BLaER1 treated with 17β-estradiol and CSF1 and Interleukin-3, amounts not matched to agents 10 nM and 100 nM (cell line): ENCODE measurements around the gene HACL1.

Experiments used
- H3K27ac ChIP-seq, 11 experiments: shearing (Covaris generic); formaldehyde crosslinking; 2 replicates each; pipeline ENCODE4 v1.8.1; 2022
- H3K27me3 ChIP-seq, 11 experiments: shearing (Covaris generic); formaldehyde crosslinking; 2 replicates each; pipeline ENCODE4 v1.8.1; 2022
- H3K36me3 ChIP-seq, 11 experiments: shearing (Covaris generic); formaldehyde crosslinking; 2 replicates each; pipeline ENCODE4 v1.8.1; 2022
- H3K4me1 ChIP-seq, 10 experiments: shearing (Covaris generic); formaldehyde crosslinking; 2 replicates each; pipeline ENCODE4 v1.8.1; 2022
- H3K4me2 ChIP-seq, 11 experiments: shearing (Covaris generic); formaldehyde crosslinking; 2 replicates each; pipeline ENCODE4 v1.8.1; 2022
- H3K4me3 ChIP-seq, 10 experiments: shearing (Covaris generic); formaldehyde crosslinking; 2 replicates each; pipeline ENCODE4 v1.8.1; 2022
- H3K9ac ChIP-seq, 11 experiments: shearing (Covaris generic); formaldehyde crosslinking; 2 replicates each; pipeline ENCODE4 v1.8.1; 2022
- H3K9me3 ChIP-seq, 11 experiments: shearing (Covaris generic); formaldehyde crosslinking; replicated peaks in 1 of 11; 2 replicates each; pipeline ENCODE4 v1.8.1; 2022
- H4K20me1 ChIP-seq, 11 experiments: shearing (Covaris generic); formaldehyde crosslinking; 2 replicates each; pipeline ENCODE4 v1.8.1; 2022
- Cebpa-rat ChIP-seq, 11 experiments: shearing (Covaris generic); IDR thresholded peaks; 2 replicates each; pipeline ENCODE4 v1.8.1; 2022

HACL1 gene

DNA sequence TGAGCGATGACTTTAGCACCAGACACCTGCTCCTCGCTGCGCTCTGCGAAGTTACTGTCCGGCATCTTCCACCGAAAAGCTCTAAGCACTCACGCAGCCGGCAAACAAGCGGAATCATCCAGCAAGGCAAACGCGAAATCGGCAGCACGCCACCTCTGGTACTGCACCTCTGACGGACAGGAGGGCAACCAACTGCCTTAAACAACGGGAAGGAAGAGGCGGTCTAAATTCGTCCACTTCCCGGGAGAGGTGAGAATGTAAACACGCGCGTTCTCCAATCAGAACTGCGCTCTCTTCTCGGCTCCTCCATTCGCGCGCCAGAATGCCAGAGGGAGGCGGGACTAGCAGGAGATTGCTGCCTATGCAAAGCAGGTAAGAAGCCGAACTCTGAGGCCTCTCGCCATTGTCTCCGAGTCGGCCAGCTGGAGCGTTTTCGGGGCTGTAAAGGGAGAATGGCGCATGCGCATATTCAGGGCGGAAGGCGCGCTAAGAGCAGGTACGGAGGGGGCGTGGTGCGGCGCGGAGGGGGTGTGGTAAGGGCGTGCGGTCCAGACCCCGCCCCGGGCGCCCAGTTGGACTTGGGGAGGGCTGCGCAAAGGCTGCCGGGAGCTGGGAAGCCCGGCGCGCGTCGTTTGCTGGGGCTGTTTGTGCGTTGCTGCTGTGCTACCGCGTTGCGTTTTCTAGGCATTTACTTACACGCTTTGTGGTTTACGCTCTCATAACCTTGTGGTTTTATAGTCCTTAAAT lies at the start of gene HACL1, which contains the start of gene BTD:
Gene HACL1 (minus strand): TSS at position 171 of the 747 bp plus-strand sequence. CDS start 106 bp downstream, at position 65.
Gene BTD (plus strand): TSS at position 347 of the 747 bp plus-strand sequence. CDS start 33,695 bp downstream, outside the sequence.
- Histone ChIP-seq H3K9me3 (peaks cover 0 to 23% (median 20%) of the 10 kb centered on the region in 11 experiments; a peak in 19 of 22 replicates), H3K4me2 (peak within 1 kb of the TSS; percentile 84 to 98 (median 93)), H3K4me1 (peaks cover 13 to 30% (median 19%) of the 10 kb centered on the region in 10 experiments), H4K20me1 (peaks cover 0 to 12% (median 0%) of the 10 kb centered on the region in 11 experiments; a peak in 3 of 22 replicates), H3K9ac (peak within 1 kb of the TSS; percentile 81 to 89 (median 84)), H3K36me3 (peaks cover 24 to 38% (median 32%) of the 10 kb centered on the region in 11 experiments), H3K4me3 (peak within 1 kb of the TSS; percentile 76 to 93 (median 82)), H3K27me3 (no peaks in the 10 kb centered on the region), H3K27ac (peak within 1 kb of the TSS; percentile 63 to 87 (median 82))
- no peak for TF ChIP-seq Cebpa-rat (IDR thresholded peaks at IDR 0.05)

DNA sequence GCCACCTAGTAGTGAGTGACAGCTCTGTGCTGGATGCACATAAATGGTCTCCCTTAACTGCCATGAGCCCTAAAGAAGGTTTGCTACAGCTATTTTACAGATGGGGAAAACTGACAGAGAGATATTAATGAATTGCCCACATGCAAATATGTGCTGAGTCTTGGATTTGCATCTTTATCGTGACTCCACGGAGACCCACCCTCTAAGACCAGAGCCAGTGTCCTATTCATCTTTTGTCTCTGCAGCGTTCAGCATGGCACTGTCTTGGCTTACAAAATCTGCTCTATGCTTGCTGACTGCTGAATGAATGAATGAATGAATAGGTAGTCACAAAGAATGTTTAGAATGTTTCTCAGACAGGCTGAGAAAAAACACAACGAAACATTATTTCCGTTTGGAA lies 48.5 kb upstream of the HACL1 start:
- no peak overlapping the region for H3K9ac ChIP-seq
- peak overlapping the region in 2 of 11 experiments; percentile 96 to 97; a peak in 2 of 22 replicates for H3K4me2 ChIP-seq
- no peaks in the 10 kb centered on the region for H3K36me3 ChIP-seq
- H3K4me1 ChIP-seq: peaks cover 33 to 48% (median 43%) of the 10 kb centered on the region in 10 experiments
- H4K20me1 ChIP-seq: peaks cover 0 to 12% (median 0%) of the 10 kb centered on the region in 11 experiments; a peak in 3 of 22 replicates
- no peak overlapping the region for H3K27ac ChIP-seq
- H3K27me3 ChIP-seq: peaks cover 0 to 47% (median 20%) of the 10 kb centered on the region in 11 experiments; a peak in 12 of 22 replicates
- no peak for TF ChIP-seq Cebpa-rat (IDR thresholded peaks at IDR 0.05)
- H3K4me3 ChIP-seq: no peak overlapping the region
- peaks cover 3 to 41% (median 12%) of the 10 kb centered on the region in 11 experiments; a peak in 19 of 22 replicates for H3K9me3 ChIP-seq

DNA sequence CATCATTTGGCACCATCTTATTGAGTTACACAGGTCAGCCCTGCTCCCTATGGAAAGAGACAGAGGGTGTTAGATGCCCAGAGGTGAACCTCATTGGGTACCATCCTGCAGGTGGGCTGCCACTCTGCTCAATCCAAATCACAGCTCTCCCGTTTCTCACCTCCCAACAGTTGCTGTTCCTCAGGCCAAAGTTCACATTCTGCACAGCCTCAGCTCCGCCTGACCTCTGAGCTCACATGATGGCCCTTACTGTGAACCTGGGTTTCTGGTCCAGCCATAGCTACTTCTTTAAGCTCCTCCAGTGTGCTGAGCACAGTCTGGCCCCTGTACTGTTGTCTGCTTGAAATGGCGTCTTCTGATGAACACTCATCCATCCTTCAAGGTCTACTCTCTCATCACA lies 48.0 kb upstream of the HACL1 start:
- peaks cover 0 to 12% (median 0%) of the 10 kb centered on the region in 11 experiments; a peak in 3 of 22 replicates for H4K20me1 ChIP-seq
- peak overlapping the region in 10 of 11 experiments; percentile 87 to 97 (median 94); a peak in 18 of 22 replicates for H3K4me2 ChIP-seq
- H3K36me3 ChIP-seq: no peaks in the 10 kb centered on the region; a peak in 1 of 22 replicates
- H3K4me1 ChIP-seq: peaks cover 33 to 52% (median 45%) of the 10 kb centered on the region in 10 experiments
- no peak overlapping the region for H3K9ac ChIP-seq
- no peak overlapping the region for H3K4me3 ChIP-seq
- peaks cover 0 to 36% (median 10%) of the 10 kb centered on the region in 11 experiments; a peak in 16 of 22 replicates for H3K9me3 ChIP-seq
- peaks cover 0 to 47% (median 20%) of the 10 kb centered on the region in 11 experiments; a peak in 12 of 22 replicates for H3K27me3 ChIP-seq
- no peak overlapping the region for H3K27ac ChIP-seq
- TF ChIP-seq Cebpa-rat (IDR thresholded peaks at IDR 0.05): no peak

DNA sequence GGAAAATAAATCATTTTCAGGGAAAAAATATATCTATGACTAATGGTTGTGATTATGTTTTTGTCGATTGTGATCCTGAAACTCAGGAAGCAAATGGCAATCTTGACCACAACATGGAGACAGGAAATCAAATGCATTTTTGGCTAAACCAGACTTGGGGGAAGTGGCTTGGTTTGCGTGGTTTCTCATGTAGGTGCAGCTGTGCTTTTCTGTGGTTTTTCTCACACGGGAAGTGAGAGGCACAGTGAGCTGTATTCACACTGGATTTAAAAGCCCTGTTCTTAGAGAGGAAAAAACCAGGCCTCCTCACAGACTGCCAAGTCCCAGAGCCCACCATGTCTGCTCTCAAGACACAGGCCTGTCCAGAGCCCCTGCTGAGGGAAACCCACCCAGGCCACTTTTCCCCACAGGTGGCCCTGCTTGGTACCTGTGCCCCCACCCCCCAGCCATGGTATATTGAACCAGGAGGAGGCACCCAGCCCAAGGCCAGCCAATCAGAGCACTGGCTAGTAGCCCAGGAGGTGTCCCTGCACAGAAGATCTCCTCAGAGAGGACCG lies 46.3 kb upstream of the HACL1 start:
- Histone ChIP-seq H4K20me1 (peaks cover 0 to 12% (median 0%) of the 10 kb centered on the region in 11 experiments; a peak in 3 of 22 replicates), H3K9ac (peak overlapping the region; percentile 54 to 75 (median 70); a peak in 20 of 22 replicates), H3K27ac (peak overlapping the region; percentile 59 to 86 (median 79); a peak in 21 of 22 replicates), H3K4me3 (peak overlapping the region in 9 of 10 experiments; percentile 10 to 57 (median 46); a peak in 12 of 20 replicates), H3K27me3 (peaks cover 0 to 47% (median 20%) of the 10 kb centered on the region in 11 experiments; a peak in 12 of 22 replicates), H3K4me1 (peaks cover 33 to 52% (median 45%) of the 10 kb centered on the region in 10 experiments), H3K9me3 (peaks cover 0 to 32% (median 12%) of the 10 kb centered on the region in 11 experiments; a peak in 15 of 22 replicates), H3K36me3 (no peaks in the 10 kb centered on the region; a peak in 1 of 22 replicates), H3K4me2 (peak overlapping the region; percentile 87 to 97 (median 94))
- TF ChIP-seq Cebpa-rat (IDR thresholded peaks at IDR 0.05): peak in 3 of 11 experiments; percentile 20 to 56 (median 46); a peak in 3 of 22 replicates

DNA sequence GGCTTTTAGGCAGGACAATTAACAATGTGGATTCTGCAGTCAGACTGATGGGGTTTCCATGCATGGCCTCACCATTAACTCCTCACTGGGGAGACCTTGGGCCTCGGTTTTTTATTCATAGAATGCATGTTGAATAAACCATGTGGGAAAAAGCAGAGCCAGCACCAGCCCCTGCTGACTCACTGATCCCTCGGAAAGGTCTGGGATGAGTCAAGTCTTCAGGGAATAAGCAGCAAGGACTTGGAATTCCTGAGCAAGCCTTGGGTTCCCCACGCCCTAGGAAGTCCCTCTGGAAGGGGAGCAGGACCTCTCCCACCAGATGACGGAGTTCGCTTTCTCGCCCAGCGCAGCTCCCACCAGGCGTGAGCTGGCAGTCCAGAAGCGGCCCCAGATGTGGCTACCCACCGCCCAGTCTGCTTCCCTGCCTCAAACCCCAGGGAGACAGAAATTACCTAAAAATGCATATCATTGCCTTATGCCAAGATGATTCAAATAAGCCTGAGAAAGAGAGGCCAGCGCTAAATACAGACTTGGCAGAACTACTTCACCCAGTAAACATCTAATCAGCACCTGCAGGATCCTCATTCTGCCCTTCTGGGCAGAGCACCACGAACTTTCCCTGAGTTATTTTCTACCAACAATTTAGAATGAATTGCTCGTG lies 45.6 kb upstream of the HACL1 start:
- Histone ChIP-seq H3K9me3 (peaks cover 0 to 28% (median 12%) of the 10 kb centered on the region in 11 experiments; a peak in 15 of 22 replicates), H3K27ac (peak overlapping the region; percentile 19 to 86 (median 79); a peak in 21 of 22 replicates), H3K4me2 (peak overlapping the region; percentile 87 to 97 (median 94)), H4K20me1 (peaks cover 0 to 12% (median 0%) of the 10 kb centered on the region in 11 experiments; a peak in 3 of 22 replicates), H3K27me3 (peaks cover 0 to 46% (median 20%) of the 10 kb centered on the region in 11 experiments; a peak in 12 of 22 replicates), H3K36me3 (no peaks in the 10 kb centered on the region; a peak in 1 of 22 replicates), H3K4me1 (peaks cover 33 to 52% (median 45%) of the 10 kb centered on the region in 10 experiments), H3K9ac (peak overlapping the region; percentile 54 to 75 (median 70); a peak in 20 of 22 replicates), H3K4me3 (peak overlapping the region in 9 of 10 experiments; percentile 10 to 57 (median 46); a peak in 16 of 20 replicates)
- TF ChIP-seq Cebpa-rat (IDR thresholded peaks at IDR 0.05): no peak

DNA sequence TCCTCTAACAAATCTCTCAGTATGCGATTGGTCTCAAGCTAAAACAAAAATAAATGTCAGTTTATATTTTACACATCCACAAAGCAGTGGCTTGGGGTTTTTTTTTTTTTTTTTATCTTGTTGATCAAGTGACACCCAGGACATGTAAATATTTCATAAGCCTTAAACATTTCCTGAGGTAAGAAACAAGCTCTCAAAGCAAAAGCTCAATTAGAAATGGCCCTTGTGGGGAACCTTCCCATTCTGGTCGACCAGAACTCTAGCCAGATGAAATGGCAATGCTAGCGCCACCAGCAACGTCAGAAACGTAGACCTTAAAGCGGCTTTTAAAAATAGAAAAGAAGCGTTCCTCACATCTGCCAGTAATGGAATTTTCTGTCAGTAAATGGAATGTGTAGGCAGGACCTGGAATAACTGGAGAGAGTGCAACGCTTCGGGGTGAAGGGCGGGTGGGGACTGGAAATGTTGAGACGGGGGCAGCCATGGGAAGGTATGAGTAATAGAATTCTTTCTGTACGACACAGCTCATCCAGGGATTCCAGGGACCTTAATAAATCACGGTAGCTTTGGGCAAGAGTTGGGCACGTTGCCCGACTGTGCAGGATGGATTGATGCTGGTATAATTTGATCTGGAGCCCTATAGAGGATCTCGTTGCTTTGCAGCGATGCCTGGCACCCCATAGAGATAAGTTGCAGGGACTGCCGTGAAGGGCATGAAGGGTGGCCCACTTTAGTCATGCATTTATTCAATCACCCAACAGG lies 44.6 kb upstream of the HACL1 start:
- TF ChIP-seq Cebpa-rat (IDR thresholded peaks at IDR 0.05): no peak
- Histone ChIP-seq H4K20me1 (peaks cover 0 to 12% (median 0%) of the 10 kb centered on the region in 11 experiments; a peak in 3 of 22 replicates), H3K4me3 (no peak overlapping the region; a peak in 1 of 20 replicates), H3K9ac (peak overlapping the region in 3 of 11 experiments; percentile 70 to 75 (median 73); a peak in 3 of 22 replicates), H3K4me2 (peak overlapping the region; percentile 87 to 97 (median 94)), H3K27ac (peak overlapping the region in 8 of 11 experiments; percentile 11 to 86 (median 84); a peak in 11 of 22 replicates), H3K4me1 (peaks cover 33 to 58% (median 45%) of the 10 kb centered on the region in 10 experiments), H3K9me3 (peaks cover 0 to 20% (median 11%) of the 10 kb centered on the region in 11 experiments; a peak in 12 of 22 replicates), H3K36me3 (no peaks in the 10 kb centered on the region; a peak in 1 of 22 replicates), H3K27me3 (peaks cover 0 to 37% (median 15%) of the 10 kb centered on the region in 11 experiments; a peak in 12 of 22 replicates)

DNA sequence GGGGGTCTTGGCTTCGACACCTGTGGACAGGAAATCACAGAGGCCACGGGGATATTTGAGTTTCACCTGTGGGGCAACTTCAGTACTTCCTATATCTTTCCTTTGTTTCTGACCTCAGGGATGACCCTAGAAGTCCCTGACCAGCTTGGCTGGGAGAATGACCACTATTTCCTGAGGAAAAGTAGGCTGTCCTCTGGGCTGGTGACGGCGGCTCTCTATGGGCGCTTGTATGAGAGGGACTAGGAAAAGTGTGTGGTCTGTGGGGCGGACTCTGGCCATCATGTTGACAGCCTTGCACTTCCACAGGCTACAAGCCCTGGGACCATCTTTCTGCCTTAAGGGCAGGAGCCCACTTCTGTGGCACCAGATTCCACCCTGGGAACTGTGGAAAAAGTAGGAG lies 43.9 kb upstream of the HACL1 start:
- Histone ChIP-seq H3K36me3 (no peaks in the 10 kb centered on the region; a peak in 1 of 22 replicates), H3K4me1 (peaks cover 33 to 58% (median 45%) of the 10 kb centered on the region in 10 experiments), H3K27ac (peak overlapping the region in 3 of 11 experiments; percentile 11 to 34 (median 21); a peak in 5 of 22 replicates), H3K9ac (no peak overlapping the region), H3K27me3 (peaks cover 0 to 32% (median 15%) of the 10 kb centered on the region in 11 experiments; a peak in 12 of 22 replicates), H3K4me3 (no peak overlapping the region), H3K4me2 (peak overlapping the region in 9 of 11 experiments; percentile 87 to 97 (median 94); a peak in 16 of 22 replicates), H4K20me1 (peaks cover 0 to 12% (median 0%) of the 10 kb centered on the region in 11 experiments; a peak in 3 of 22 replicates), H3K9me3 (peaks cover 0 to 20% (median 11%) of the 10 kb centered on the region in 11 experiments; a peak in 12 of 22 replicates)
- TF ChIP-seq Cebpa-rat (IDR thresholded peaks at IDR 0.05): no peak
